GM23338 (cell line): ENCODE results near the gene PADI6.

Source experiments
- CTCF ChIP-seq, 2 experiments: fragments of 200-600 bp in 1 of 2; sonication (generic) in 1 of 2; conservative IDR thresholded peaks; 2 replicates each; pipeline versions ENCODE4 v1.5.1 to v1.6.1; 2016 to 2017; ENCODE audit warnings: antibody characterized with exemption in 2 of 2, low read depth in 2 of 2, mild to moderate bottlenecking in 2 of 2, moderate library complexity in 1 of 2
- EZH2phosphoT487 ChIP-seq: fragments of 200-600 bp; sonication (generic); IDR thresholded peaks from one replicate; pipeline ENCODE4 v1.8.1; 2018; ENCODE audit warnings: antibody characterized with exemption; ENCODE audit not compliant: unreplicated experiment
- REST ChIP-seq: IDR thresholded peaks from one replicate; pipeline ENCODE4 v1.6.1; 2018; ENCODE audit warnings: antibody characterized with exemption; ENCODE audit not compliant: unreplicated experiment

GRCh38 chr1:17441993-17442357 is 70.0 kb downstream of the PADI6 start:
- TF ChIP-seq CTCF (conservative IDR thresholded peaks at IDR 0.05; ENCODE audit: low read depth in 2 of 2), result no peak
- no peak for TF ChIP-seq EZH2phosphoT487
- no peak for TF ChIP-seq REST
